ENCODE data around the gene CDK2.

DNA sequence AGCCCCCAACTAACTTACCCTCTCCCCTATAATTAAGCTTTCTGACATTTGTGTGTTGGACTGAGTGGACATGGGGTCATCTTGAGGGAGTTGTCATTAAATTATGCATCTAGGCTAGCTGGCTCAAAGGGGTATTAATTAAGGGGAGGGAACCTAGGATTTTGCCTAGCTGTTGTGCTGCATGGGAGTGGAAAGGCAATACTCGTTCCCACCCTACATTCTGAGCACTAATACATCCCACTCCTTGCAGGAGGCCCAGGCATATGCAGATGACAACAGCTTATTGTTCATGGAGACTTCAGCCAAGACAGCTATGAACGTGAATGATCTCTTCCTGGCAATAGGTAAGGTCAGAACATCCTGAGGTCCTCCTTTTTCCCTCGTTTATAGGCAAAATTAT, 24.5 kb downstream of the CDK2 start:
- TF ChIP-seq, protein P1, sequence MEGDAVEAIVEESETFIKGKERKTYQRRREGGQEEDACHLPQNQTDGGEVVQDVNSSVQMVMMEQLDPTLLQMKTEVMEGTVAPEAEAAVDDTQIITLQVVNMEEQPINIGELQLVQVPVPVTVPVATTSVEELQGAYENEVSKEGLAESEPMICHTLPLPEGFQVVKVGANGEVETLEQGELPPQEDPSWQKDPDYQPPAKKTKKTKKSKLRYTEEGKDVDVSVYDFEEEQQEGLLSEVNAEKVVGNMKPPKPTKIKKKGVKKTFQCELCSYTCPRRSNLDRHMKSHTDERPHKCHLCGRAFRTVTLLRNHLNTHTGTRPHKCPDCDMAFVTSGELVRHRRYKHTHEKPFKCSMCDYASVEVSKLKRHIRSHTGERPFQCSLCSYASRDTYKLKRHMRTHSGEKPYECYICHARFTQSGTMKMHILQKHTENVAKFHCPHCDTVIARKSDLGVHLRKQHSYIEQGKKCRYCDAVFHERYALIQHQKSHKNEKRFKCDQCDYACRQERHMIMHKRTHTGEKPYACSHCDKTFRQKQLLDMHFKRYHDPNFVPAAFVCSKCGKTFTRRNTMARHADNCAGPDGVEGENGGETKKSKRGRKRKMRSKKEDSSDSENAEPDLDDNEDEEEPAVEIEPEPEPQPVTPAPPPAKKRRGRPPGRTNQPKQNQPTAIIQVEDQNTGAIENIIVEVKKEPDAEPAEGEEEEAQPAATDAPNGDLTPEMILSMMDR (IDR thresholded peaks at IDR 0.05; ENCODE audit: low read depth, low read length, missing input control) = no peak
- TF ChIP-seq NR2F2 (IDR thresholded peaks at IDR 0.05) (no peak), RAD21 (IDR thresholded peaks at IDR 0.05) (no peak), FOXA1 (IDR thresholded peaks at IDR 0.05) (no peak), EGR1 (IDR thresholded peaks at IDR 0.05; ENCODE audit: low read depth in 2 of 2) (no peak)
- TF ChIP-seq, protein P2, sequence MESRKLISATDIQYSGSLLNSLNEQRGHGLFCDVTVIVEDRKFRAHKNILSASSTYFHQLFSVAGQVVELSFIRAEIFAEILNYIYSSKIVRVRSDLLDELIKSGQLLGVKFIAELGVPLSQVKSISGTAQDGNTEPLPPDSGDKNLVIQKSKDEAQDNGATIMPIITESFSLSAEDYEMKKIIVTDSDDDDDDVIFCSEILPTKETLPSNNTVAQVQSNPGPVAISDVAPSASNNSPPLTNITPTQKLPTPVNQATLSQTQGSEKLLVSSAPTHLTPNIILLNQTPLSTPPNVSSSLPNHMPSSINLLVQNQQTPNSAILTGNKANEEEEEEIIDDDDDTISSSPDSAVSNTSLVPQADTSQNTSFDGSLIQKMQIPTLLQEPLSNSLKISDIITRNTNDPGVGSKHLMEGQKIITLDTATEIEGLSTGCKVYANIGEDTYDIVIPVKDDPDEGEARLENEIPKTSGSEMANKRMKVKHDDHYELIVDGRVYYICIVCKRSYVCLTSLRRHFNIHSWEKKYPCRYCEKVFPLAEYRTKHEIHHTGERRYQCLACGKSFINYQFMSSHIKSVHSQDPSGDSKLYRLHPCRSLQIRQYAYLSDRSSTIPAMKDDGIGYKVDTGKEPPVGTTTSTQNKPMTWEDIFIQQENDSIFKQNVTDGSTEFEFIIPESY (IDR thresholded peaks at IDR 0.05) = no peak
- TF ChIP-seq, protein P3, sequence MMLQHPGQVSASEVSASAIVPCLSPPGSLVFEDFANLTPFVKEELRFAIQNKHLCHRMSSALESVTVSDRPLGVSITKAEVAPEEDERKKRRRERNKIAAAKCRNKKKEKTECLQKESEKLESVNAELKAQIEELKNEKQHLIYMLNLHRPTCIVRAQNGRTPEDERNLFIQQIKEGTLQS (IDR thresholded peaks at IDR 0.05) = no peak
